HEK293 (cell line): ENCODE data around the gene SPC24.

ENCODE experiments used
- CTCF ChIA-PET: fragments of 350-600 bp; formaldehyde crosslinking; extraction: SDS; loops from one replicate; lab custom pipeline; 2021; ENCODE audit warnings: antibody characterized with exemption; lab: Yijun Ruan, JAX
- POLR2A ChIA-PET: fragments of 300-600 bp; formaldehyde crosslinking; extraction: SDS; loops from one replicate; lab custom pipeline; 2020; ENCODE audit warnings: antibody characterized with exemption, inconsistent platforms; lab: Yijun Ruan, JAX
- H3K27ac ChIP-seq: fragments of 200-500 bp; sonication (Bioruptor generic); 2 replicates; pipeline ENCODE4 v1.5.1; 2014; ENCODE audit warnings: low read depth, low read length, control low read depth, inconsistent platforms; ENCODE audit errors: extremely low read depth
- H3K36me3 ChIP-seq, 2 experiments: fragments of 200-500 bp in 1 of 2; sonication (Bioruptor generic) in 1 of 2; 1 replicate in 1 of 2; 2 replicates in 1 of 2; pipeline ENCODE4 v1.5.1; 2014 to 2017; ENCODE audit warnings: inconsistent platforms in 2 of 2, low read length in 2 of 2; ENCODE audit not compliant: control insufficient read depth in 2 of 2, insufficient read depth in 1 of 2
- H3K4me1 ChIP-seq: fragments of 200-500 bp; sonication (Bioruptor generic); 2 replicates; pipeline ENCODE4 v1.5.1; 2014; ENCODE audit warnings: mild to moderate bottlenecking, low read length, inconsistent platforms; ENCODE audit not compliant: control insufficient read depth, insufficient read depth
- H3K4me3 ChIP-seq: 2 replicates; pipeline ENCODE4 v1.5.1; 2011; ENCODE audit warnings: low read depth, mild to moderate bottlenecking, control low read depth, low read length, moderate library complexity
- H3K9me3 ChIP-seq: fragments of 200-500 bp; sonication (Bioruptor generic); 2 replicates; pipeline ENCODE4 v1.5.1; 2014; ENCODE audit warnings: low read depth, low read length, inconsistent platforms; ENCODE audit not compliant: control insufficient read depth, insufficient read depth
- GFI1B ChIP-seq: fragments of 450-650 bp; formaldehyde crosslinking; IDR thresholded peaks from 2 replicates; pipeline ENCODE4 v1.5.1; 2016; ENCODE audit warnings: missing biosample characterization, missing genetic modification characterization
- GLIS1 ChIP-seq: fragments of 450-650 bp; formaldehyde crosslinking; IDR thresholded peaks from 2 replicates; pipeline ENCODE4 v1.5.1; 2016; ENCODE audit warnings: missing biosample characterization, missing genetic modification characterization
- GLIS2 ChIP-seq: fragments of 450-650 bp; formaldehyde crosslinking; IDR thresholded peaks from 2 replicates; pipeline ENCODE4 v1.5.1; 2016; ENCODE audit warnings: missing biosample characterization, missing genetic modification characterization
- HOXA7 ChIP-seq: sonication (generic); formaldehyde crosslinking; IDR thresholded peaks from 2 replicates; pipeline ENCODE4 v1.8.1; 2022; ENCODE audit warnings: missing genetic modification reagents, borderline replicate concordance
- HOXD13 ChIP-seq: sonication (generic); formaldehyde crosslinking; IDR thresholded peaks from 2 replicates; pipeline ENCODE4 v1.8.0; 2022; ENCODE audit warnings: missing genetic modification reagents, borderline replicate concordance
- MYNN ChIP-seq: fragments of 450-650 bp; formaldehyde crosslinking; IDR thresholded peaks from 2 replicates; pipeline ENCODE4 v1.5.1; 2016; ENCODE audit warnings: missing biosample characterization, missing genetic modification characterization, borderline replicate concordance
- OSR2 ChIP-seq: fragments of 450-650 bp; formaldehyde crosslinking; IDR thresholded peaks from 2 replicates; pipeline ENCODE4 v1.5.1; 2016; ENCODE audit warnings: missing biosample characterization, missing genetic modification characterization
- OVOL3 ChIP-seq: fragments of 450-650 bp; formaldehyde crosslinking; IDR thresholded peaks from 2 replicates; pipeline ENCODE4 v1.5.1; 2016; ENCODE audit warnings: missing biosample characterization, missing genetic modification characterization
- SP7 ChIP-seq: fragments of 450-650 bp; formaldehyde crosslinking; IDR thresholded peaks from 2 replicates; pipeline ENCODE4 v1.5.1; 2016; ENCODE audit warnings: missing biosample characterization, missing genetic modification characterization
- ZBTB20 ChIP-seq: fragments of 450-650 bp; formaldehyde crosslinking; IDR thresholded peaks from 2 replicates; pipeline ENCODE4 v1.5.1; 2016; ENCODE audit warnings: missing biosample characterization, missing genetic modification characterization
- ZIC2 ChIP-seq: fragments of 450-650 bp; formaldehyde crosslinking; IDR thresholded peaks from 2 replicates; pipeline ENCODE4 v1.5.1; 2016; ENCODE audit warnings: missing biosample characterization, missing genetic modification characterization
- ZNF10 ChIP-seq: fragments of 450-650 bp; formaldehyde crosslinking; IDR thresholded peaks from 2 replicates; pipeline ENCODE4 v1.5.1; 2017; ENCODE audit warnings: missing biosample characterization, missing genetic modification characterization
- ZNF140 ChIP-seq: fragments of 450-650 bp; formaldehyde crosslinking; IDR thresholded peaks from 2 replicates; pipeline ENCODE4 v1.5.1; 2016; ENCODE audit warnings: missing biosample characterization, missing genetic modification characterization
- ZNF184 ChIP-seq: fragments of 450-650 bp; IDR thresholded peaks from 2 replicates; pipeline ENCODE4 v1.5.1; 2018; ENCODE audit warnings: missing biosample characterization, mild to moderate bottlenecking, missing genetic modification characterization
- ZNF239 ChIP-seq: fragments of 450-650 bp; formaldehyde crosslinking; IDR thresholded peaks from 2 replicates; pipeline ENCODE4 v1.5.1; 2016; ENCODE audit warnings: missing biosample characterization, missing genetic modification characterization
- ZNF324 ChIP-seq: fragments of 450-650 bp; formaldehyde crosslinking; IDR thresholded peaks from 2 replicates; pipeline ENCODE4 v1.5.1; 2016; ENCODE audit warnings: missing biosample characterization, missing genetic modification characterization
- ZNF335 ChIP-seq: fragments of 450-650 bp; formaldehyde crosslinking; conservative IDR thresholded peaks from 2 replicates; pipeline ENCODE4 v1.5.1; 2016; ENCODE audit warnings: missing biosample characterization, missing genetic modification characterization
- ZNF354C ChIP-seq: fragments of 450-650 bp; formaldehyde crosslinking; IDR thresholded peaks from 2 replicates; pipeline ENCODE4 v1.5.1; 2016; ENCODE audit warnings: missing biosample characterization, missing genetic modification characterization, low read depth, borderline replicate concordance
- ZNF530 ChIP-seq: fragments of 450-650 bp; formaldehyde crosslinking; IDR thresholded peaks from 2 replicates; pipeline ENCODE4 v1.5.1; 2016; ENCODE audit warnings: low read depth, missing biosample characterization, missing genetic modification characterization
- ZNF555 ChIP-seq: fragments of 450-650 bp; formaldehyde crosslinking; conservative IDR thresholded peaks from 2 replicates; pipeline ENCODE4 v1.5.1; 2017; ENCODE audit warnings: missing biosample characterization, mild to moderate bottlenecking, missing genetic modification characterization, inconsistent platforms
- ZNF600 ChIP-seq: fragments of 450-650 bp; formaldehyde crosslinking; IDR thresholded peaks from 2 replicates; pipeline ENCODE4 v1.5.1; 2016; ENCODE audit warnings: missing biosample characterization, missing genetic modification characterization
- ZNF654 ChIP-seq: fragments of 450-650 bp; formaldehyde crosslinking; IDR thresholded peaks from 2 replicates; pipeline ENCODE4 v1.5.1; 2016; ENCODE audit warnings: low read depth, missing biosample characterization, missing genetic modification characterization
- ZNF658 ChIP-seq: fragments of 450-650 bp; formaldehyde crosslinking; IDR thresholded peaks from 2 replicates; pipeline ENCODE4; 2016; ENCODE audit warnings: missing biosample characterization, missing genetic modification characterization
- ZNF76 ChIP-seq: fragments of 450-650 bp; formaldehyde crosslinking; IDR thresholded peaks from 2 replicates; pipeline ENCODE4; 2016; ENCODE audit warnings: low read depth, missing biosample characterization, missing genetic modification characterization, borderline replicate concordance
- ZNF776 ChIP-seq: fragments of 450-650 bp; formaldehyde crosslinking; IDR thresholded peaks from 2 replicates; pipeline ENCODE4 v1.5.0; 2017; ENCODE audit warnings: missing biosample characterization, missing genetic modification characterization, borderline replicate concordance
- ZNF785 ChIP-seq: fragments of 450-650 bp; formaldehyde crosslinking; IDR thresholded peaks from 2 replicates; pipeline ENCODE4 v1.5.1; 2016; ENCODE audit warnings: missing biosample characterization, missing genetic modification characterization
- ZNF843 ChIP-seq: fragments of 450-650 bp; formaldehyde crosslinking; IDR thresholded peaks from 2 replicates; pipeline ENCODE4 v1.5.1; 2016; ENCODE audit warnings: missing biosample characterization, missing genetic modification characterization
- TF ChIP-seq, protein P1 (sequence below): fragments of 450-650 bp; formaldehyde crosslinking; IDR thresholded peaks from 2 replicates; pipeline ENCODE4 v1.5.1; 2016; ENCODE audit warnings: missing biosample characterization, missing genetic modification characterization
- TF ChIP-seq, protein P2 (sequence below): fragments of 450-650 bp; formaldehyde crosslinking; IDR thresholded peaks from 2 replicates; pipeline ENCODE4 v1.5.1; 2016; ENCODE audit warnings: missing biosample characterization, missing genetic modification characterization
- TF ChIP-seq, protein P3 (sequence below): fragments of 450-650 bp; formaldehyde crosslinking; IDR thresholded peaks from 2 replicates; pipeline ENCODE4 v1.5.1; 2016; ENCODE audit warnings: missing biosample characterization, missing genetic modification characterization
- TF ChIP-seq, protein P4 (sequence below): fragments of 450-650 bp; formaldehyde crosslinking; IDR thresholded peaks from 2 replicates; pipeline ENCODE4 v1.5.1; 2016; ENCODE audit warnings: missing biosample characterization, missing genetic modification characterization
- TF ChIP-seq, protein P5 (sequence below): fragments of 450-650 bp; formaldehyde crosslinking; IDR thresholded peaks from 2 replicates; pipeline ENCODE4 v1.5.1; 2016; ENCODE audit warnings: missing biosample characterization, missing genetic modification characterization

The SPC24 gene

DNA sequence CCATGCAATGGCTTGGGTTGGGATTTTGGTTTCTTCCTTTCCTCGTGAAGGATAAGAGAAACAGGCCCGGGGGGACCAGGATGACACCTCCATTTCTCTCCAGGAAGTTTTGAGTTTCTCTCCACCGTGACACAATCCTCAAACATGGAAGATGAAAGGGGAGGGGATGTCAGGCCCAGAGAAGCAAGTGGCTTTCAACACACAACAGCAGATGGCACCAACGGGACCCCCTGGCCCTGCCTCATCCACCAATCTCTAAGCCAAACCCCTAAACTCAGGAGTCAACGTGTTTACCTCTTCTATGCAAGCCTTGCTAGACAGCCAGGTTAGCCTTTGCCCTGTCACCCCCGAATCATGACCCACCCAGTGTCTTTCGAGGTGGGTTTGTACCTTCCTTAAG, 24.1 kb downstream of the SPC24 start:
- peaks cover 18 to 57% of the 10 kb centered on the region in 2 experiments for H3K36me3 ChIP-seq
- no peak for TF ChIP-seq ZNF140
- no peak for TF ChIP-seq GFI1B (tag by site-specific recombination)
- no peak for TF ChIP-seq MYNN (tag by site-specific recombination)
- no peak for TF ChIP-seq ZBTB20
- TF ChIP-seq ZNF324 (tag by site-specific recombination) = no peak
- no peak for TF ChIP-seq ZNF184
- no peak for TF ChIP-seq ZNF10 (tag by site-specific recombination)
- no peak for TF ChIP-seq HOXA7 (CRISPR knock-in tag)
- TF ChIP-seq ZNF658 (tag by site-specific recombination) = no peak
- TF ChIP-seq OSR2 (tag by site-specific recombination) = no peak
- no peak for TF ChIP-seq ZNF354C (tag by site-specific recombination)
- TF ChIP-seq, protein P1, sequence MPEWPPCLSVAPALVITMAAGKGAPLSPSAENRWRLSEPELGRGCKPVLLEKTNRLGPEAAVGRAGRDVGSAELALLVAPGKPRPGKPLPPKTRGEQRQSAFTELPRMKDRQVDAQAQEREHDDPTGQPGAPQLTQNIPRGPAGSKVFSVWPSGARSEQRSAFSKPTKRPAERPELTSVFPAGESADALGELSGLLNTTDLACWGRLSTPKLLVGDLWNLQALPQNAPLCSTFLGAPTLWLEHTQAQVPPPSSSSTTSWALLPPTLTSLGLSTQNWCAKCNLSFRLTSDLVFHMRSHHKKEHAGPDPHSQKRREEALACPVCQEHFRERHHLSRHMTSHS = no peak
- no peak for TF ChIP-seq ZNF785
- TF ChIP-seq HOXD13 (CRISPR knock-in tag) = no peak
- TF ChIP-seq ZNF530 (tag by site-specific recombination) = no peak
- no peak for TF ChIP-seq OVOL3 (tag by site-specific recombination)

DNA sequence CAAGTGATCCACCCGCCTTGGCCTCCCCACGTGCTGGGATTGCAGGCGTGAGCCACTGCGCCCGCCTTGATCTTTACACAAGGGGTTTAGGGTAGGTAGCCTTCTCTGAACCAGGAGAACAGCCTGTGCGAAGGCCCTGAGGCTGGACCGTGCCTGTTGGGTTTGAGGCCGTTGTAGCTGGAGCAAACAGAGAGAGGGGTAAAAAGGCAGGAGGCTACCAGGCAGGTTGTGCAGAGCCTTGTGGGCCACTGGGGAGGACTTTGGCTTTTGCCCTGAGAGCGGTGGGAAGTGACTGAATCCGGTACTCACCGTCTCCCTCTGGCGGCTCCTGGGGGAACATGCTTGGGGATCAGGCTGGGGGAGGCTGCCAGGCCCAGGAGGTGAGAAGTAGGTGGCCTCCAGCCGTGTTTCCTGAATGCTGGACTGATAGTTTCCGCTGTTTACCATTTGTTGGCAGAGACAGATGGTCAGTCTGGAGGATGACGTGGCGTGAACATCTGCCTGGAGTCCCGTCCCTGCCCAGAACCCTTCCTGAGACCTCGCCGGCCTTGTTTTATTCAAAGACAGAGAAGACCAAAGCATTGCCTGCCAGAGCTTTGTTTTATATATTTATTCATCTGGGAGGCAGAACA, 24.6 kb downstream of the SPC24 start:
- no peaks in the 10 kb centered on the region for H3K9me3 ChIP-seq
- no peaks in the 10 kb centered on the region for H3K4me1 ChIP-seq
- no peak overlapping the region for H3K27ac ChIP-seq
- CTCF ChIA-PET = interaction anchor here (0.5 to 3.7 kb wide), 11 partner anchors 10 to 102 kb away, joined by 3 to 21 read pairs (median 4); no protein-coding TSS in a partner anchor
- peaks cover 18 to 59% of the 10 kb centered on the region in 2 experiments for H3K36me3 ChIP-seq
- no peak overlapping the region for H3K4me3 ChIP-seq
- POLR2A ChIA-PET = no interaction called here
- TF ChIP-seq ZNF843 = no peak
- TF ChIP-seq, protein P2, sequence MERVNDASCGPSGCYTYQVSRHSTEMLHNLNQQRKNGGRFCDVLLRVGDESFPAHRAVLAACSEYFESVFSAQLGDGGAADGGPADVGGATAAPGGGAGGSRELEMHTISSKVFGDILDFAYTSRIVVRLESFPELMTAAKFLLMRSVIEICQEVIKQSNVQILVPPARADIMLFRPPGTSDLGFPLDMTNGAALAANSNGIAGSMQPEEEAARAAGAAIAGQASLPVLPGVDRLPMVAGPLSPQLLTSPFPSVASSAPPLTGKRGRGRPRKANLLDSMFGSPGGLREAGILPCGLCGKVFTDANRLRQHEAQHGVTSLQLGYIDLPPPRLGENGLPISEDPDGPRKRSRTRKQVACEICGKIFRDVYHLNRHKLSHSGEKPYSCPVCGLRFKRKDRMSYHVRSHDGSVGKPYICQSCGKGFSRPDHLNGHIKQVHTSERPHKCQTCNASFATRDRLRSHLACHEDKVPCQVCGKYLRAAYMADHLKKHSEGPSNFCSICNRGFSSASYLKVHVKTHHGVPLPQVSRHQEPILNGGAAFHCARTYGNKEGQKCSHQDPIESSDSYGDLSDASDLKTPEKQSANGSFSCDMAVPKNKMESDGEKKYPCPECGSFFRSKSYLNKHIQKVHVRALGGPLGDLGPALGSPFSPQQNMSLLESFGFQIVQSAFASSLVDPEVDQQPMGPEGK (tag by site-specific recombination) = peak; percentile 66
- peak; percentile 31; the same call in 1 of the 2 replicates for TF ChIP-seq ZNF335
- peak; percentile 60; the same call in 1 of the 2 replicates for TF ChIP-seq ZNF76 (tag by site-specific recombination)
- peak; percentile 36; the same call in 1 of the 2 replicates for TF ChIP-seq ZNF654
- TF ChIP-seq ZIC2 (tag by site-specific recombination) = 0 out of 2 replicates have a peak, but pooled peaks have one; percentile 12
- TF ChIP-seq, protein P3, sequence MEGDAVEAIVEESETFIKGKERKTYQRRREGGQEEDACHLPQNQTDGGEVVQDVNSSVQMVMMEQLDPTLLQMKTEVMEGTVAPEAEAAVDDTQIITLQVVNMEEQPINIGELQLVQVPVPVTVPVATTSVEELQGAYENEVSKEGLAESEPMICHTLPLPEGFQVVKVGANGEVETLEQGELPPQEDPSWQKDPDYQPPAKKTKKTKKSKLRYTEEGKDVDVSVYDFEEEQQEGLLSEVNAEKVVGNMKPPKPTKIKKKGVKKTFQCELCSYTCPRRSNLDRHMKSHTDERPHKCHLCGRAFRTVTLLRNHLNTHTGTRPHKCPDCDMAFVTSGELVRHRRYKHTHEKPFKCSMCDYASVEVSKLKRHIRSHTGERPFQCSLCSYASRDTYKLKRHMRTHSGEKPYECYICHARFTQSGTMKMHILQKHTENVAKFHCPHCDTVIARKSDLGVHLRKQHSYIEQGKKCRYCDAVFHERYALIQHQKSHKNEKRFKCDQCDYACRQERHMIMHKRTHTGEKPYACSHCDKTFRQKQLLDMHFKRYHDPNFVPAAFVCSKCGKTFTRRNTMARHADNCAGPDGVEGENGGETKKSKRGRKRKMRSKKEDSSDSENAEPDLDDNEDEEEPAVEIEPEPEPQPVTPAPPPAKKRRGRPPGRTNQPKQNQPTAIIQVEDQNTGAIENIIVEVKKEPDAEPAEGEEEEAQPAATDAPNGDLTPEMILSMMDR (tag by site-specific recombination) = peak; percentile 83
- TF ChIP-seq ZNF239 = 0 out of 2 replicates have a peak, but pooled peaks have one; percentile 25
- TF ChIP-seq GLIS1 (tag by site-specific recombination) = peak; percentile 78
- TF ChIP-seq ZNF776 (tag by site-specific recombination) = no peak
- 0 out of 2 replicates have a peak, but pooled peaks have one; percentile 16 for TF ChIP-seq SP7 (tag by site-specific recombination)
- peak; percentile 34; the same call in 1 of the 2 replicates for TF ChIP-seq ZNF600
- TF ChIP-seq, protein P4, sequence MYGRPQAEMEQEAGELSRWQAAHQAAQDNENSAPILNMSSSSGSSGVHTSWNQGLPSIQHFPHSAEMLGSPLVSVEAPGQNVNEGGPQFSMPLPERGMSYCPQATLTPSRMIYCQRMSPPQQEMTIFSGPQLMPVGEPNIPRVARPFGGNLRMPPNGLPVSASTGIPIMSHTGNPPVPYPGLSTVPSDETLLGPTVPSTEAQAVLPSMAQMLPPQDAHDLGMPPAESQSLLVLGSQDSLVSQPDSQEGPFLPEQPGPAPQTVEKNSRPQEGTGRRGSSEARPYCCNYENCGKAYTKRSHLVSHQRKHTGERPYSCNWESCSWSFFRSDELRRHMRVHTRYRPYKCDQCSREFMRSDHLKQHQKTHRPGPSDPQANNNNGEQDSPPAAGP (tag by site-specific recombination) = peak; percentile 60; the same call in 1 of the 2 replicates
- TF ChIP-seq, protein P5, sequence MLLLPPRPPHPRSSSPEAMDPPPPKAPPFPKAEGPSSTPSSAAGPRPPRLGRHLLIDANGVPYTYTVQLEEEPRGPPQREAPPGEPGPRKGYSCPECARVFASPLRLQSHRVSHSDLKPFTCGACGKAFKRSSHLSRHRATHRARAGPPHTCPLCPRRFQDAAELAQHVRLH = no peak
- no peak for TF ChIP-seq ZNF555 (tag by site-specific recombination)
- TF ChIP-seq GLIS2 (tag by site-specific recombination) = 0 out of 2 replicates have a peak, but pooled peaks have one; percentile 28

More for the DNA sequence above, 24.1 kb downstream of the SPC24 start:
- H3K4me1 ChIP-seq = no peaks in the 10 kb centered on the region
- CTCF ChIA-PET = interaction anchor here (0.8 to 3.7 kb wide), 4 partner anchors 10 to 99 kb away, joined by 3 to 21 read pairs (median 8); no protein-coding TSS in a partner anchor
- no peaks in the 10 kb centered on the region for H3K9me3 ChIP-seq
- no peak overlapping the region for H3K4me3 ChIP-seq
- POLR2A ChIA-PET = no interaction called here
- no peak overlapping the region for H3K27ac ChIP-seq
